Measurements from ENCODE around the gene NNMT. TPM values are rescaled to one million over a fixed set of nuclear protein-coding genes. Genes with fewer than 3 reads are reported as not detected.

NNMT gene
- total and polyA plus RNA-seq, 2 donors (not counting 3 experiments of a cell fraction or from before 2014, with no cell fraction given), result 330 to 454 TPM

DNA sequence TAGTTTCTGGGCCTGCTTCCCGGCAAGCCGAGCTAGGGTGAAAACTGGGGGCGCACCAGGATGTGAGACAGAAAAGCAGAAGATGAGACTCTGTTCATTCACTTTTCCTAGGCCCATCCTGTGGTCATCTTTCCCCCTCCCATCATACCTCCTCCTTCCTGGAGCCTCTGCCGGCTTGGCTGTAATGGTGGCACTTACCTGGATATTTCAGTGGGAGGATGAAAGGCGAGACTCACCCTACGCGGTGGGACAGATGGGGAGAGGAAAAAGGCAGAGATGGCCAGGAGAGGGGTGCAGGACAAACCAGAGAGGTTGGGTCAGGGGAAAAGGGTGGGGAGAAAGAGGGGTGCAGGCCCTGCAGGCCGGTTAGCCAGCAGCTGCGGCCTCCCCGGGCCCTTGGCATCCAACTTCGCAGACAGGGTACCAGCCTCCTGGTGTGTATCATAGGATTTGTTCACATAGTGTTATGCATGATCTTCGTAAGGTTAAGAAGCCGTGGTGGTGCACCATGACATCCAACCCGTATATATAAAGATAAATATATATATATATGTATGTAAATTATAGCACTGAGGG is 41.5 kb upstream of the NNMT start:
- intact Hi-C loops (cut with micrococcal nuclease), result no loop called here
- CTCF ChIA-PET, result interaction anchor here (1.1 kb wide), 1 partner anchor 227 kb away, joined by 4 read pairs; no protein-coding TSS in a partner anchor

More for the DNA sequence above, 41.5 kb upstream of the NNMT start:
- no peaks in the 10 kb centered on the region for H3K27me3 ChIP-seq (ENCODE audit: control insufficient read depth in 2 of 2, insufficient read depth in 2 of 2, low read length in 2 of 2)
- H2AFZ ChIP-seq (ENCODE audit: low read depth, low read length), result no peak overlapping the region
- no peak overlapping the region for H3K4me3 ChIP-seq (replicated peaks in 1 of 3; ENCODE audit: insufficient read depth in 1 of 3, low read depth in 1 of 3, low read length in 3 of 3)
- no peak overlapping the region for H3K27ac ChIP-seq (ENCODE audit: insufficient read depth, low read depth, low read length)
- TF ChIP-seq JUN (IDR thresholded peaks at IDR 0.05; ENCODE audit: borderline replicate concordance, insufficient read depth, insufficient read length, low read depth), result no peak
- no peak for TF ChIP-seq POLR2A (IDR thresholded peaks at IDR 0.05; ENCODE audit: low read depth, low read length)
- TF ChIP-seq, protein P1, sequence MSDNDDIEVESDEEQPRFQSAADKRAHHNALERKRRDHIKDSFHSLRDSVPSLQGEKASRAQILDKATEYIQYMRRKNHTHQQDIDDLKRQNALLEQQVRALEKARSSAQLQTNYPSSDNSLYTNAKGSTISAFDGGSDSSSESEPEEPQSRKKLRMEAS (IDR thresholded peaks at IDR 0.05; ENCODE audit: insufficient read depth, insufficient read length), result no peak
- TF ChIP-seq EZH2 (IDR thresholded peaks at IDR 0.05; ENCODE audit: borderline replicate concordance, low read depth, low read length, severe bottlenecking), result no peak
- TF ChIP-seq, protein P2, sequence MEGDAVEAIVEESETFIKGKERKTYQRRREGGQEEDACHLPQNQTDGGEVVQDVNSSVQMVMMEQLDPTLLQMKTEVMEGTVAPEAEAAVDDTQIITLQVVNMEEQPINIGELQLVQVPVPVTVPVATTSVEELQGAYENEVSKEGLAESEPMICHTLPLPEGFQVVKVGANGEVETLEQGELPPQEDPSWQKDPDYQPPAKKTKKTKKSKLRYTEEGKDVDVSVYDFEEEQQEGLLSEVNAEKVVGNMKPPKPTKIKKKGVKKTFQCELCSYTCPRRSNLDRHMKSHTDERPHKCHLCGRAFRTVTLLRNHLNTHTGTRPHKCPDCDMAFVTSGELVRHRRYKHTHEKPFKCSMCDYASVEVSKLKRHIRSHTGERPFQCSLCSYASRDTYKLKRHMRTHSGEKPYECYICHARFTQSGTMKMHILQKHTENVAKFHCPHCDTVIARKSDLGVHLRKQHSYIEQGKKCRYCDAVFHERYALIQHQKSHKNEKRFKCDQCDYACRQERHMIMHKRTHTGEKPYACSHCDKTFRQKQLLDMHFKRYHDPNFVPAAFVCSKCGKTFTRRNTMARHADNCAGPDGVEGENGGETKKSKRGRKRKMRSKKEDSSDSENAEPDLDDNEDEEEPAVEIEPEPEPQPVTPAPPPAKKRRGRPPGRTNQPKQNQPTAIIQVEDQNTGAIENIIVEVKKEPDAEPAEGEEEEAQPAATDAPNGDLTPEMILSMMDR (IDR thresholded peaks at IDR 0.05; ENCODE audit: extremely low read depth in 1 of 2, insufficient read depth in 1 of 2, low read depth in 1 of 2, low read length in 2 of 2), result no peak
- no peak for TF ChIP-seq FOS (IDR thresholded peaks at IDR 0.05; ENCODE audit: borderline replicate concordance, insufficient read depth, low read length)
- TF ChIP-seq POLR2AphosphoS5 (IDR thresholded peaks at IDR 0.05; ENCODE audit: insufficient read depth, low read depth, low read length), result no peak
- no peak for TF ChIP-seq GATA2 (IDR thresholded peaks at IDR 0.05; ENCODE audit: insufficient read depth, insufficient read length, low read depth, low read length)
- TF ChIP-seq MYC (IDR thresholded peaks at IDR 0.05; ENCODE audit: low read depth, low read length), result no peak
- H3K36me3 ChIP-seq (ENCODE audit: control insufficient read depth in 2 of 2, extremely low read depth in 1 of 2, insufficient read depth in 2 of 2, low read length in 2 of 2), result peaks cover 0 to 12% of the 10 kb centered on the region in 2 experiments
- no peak overlapping the region for H3K4me2 ChIP-seq (ENCODE audit: insufficient read depth, low read length)
- H3K9me1 ChIP-seq (replicated peaks; ENCODE audit: control insufficient read depth, extremely low read depth, insufficient read depth, low read length), result no peaks in the 10 kb centered on the region
- FAIRE-seq, result no peak
- H3K79me2 ChIP-seq (ENCODE audit: control insufficient read depth, insufficient read depth, low read length), result no peaks in the 10 kb centered on the region
- DNase-seq (ENCODE audit: low read depth, low spot score), result no peak
- H3K9ac ChIP-seq (replicated peaks; ENCODE audit: extremely low read depth, insufficient read depth, low read length), result no peak overlapping the region
- POLR2A ChIA-PET, result no interaction called here
- H3K4me1 ChIP-seq (ENCODE audit: control insufficient read depth, extremely low read depth, insufficient read depth, low read length), result no peaks in the 10 kb centered on the region
- no peaks in the 10 kb centered on the region for H3K9me3 ChIP-seq (replicated peaks; ENCODE audit: control insufficient read depth, insufficient read depth, low read length)
- H4K20me1 ChIP-seq (replicated peaks; ENCODE audit: control insufficient read depth, extremely low read depth, insufficient read depth, low read length), result no peaks in the 10 kb centered on the region
- BruUV-seq (replicated peaks), result no TSS peak
- dilution Hi-C loops (cut with MboI; ENCODE audit: extremely low pct_ligation_motif_present, low sequenced_read_pairs), result loop anchor here (25.0 kb wide), 1 partner anchor 217 kb away; no protein-coding TSS in a partner anchor

Data from endothelial cell of umbilical vein (primary cell).